ENCODE data around the gene KRT82.

DNA sequence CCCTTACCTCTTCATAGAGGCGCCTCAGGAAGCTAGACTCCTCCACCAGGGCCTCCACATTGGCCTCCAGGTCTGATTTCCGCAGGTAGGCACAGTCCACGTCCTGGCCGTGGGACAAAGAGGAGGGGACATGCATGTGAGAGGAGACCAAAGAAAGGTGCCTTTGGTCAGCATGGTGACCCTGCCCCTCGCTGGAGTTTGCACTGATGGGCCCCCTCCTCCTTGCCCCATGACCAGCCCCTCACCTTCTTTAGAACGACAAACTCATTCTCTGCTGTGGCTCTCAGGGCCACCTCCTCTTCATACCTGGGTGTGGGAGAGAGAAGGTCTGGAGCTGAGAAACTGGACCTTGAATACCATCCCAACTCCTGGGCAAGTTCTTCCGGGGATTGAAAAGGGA is 42.1 kb downstream of the KRT82 start:
- TF ChIP-seq CTCF (IDR thresholded peaks at IDR 0.05) (no peak), POLR2A (IDR thresholded peaks at IDR 0.05) (no peak), POLR2AphosphoS5 (IDR thresholded peaks at IDR 0.05) (no peak)
